ENCODE measurements around the gene ZBTB45. TPM values are rescaled to one million over a fixed set of nuclear protein-coding genes. Genes with fewer than 3 reads are reported as not detected.
A peak's percentile ranks its signal among the peaks of the same experiment; 100 is the strongest.

ZBTB45 gene
- total RNA-seq = 12.3 and 12.6 TPM in 2 replicates

DNA sequence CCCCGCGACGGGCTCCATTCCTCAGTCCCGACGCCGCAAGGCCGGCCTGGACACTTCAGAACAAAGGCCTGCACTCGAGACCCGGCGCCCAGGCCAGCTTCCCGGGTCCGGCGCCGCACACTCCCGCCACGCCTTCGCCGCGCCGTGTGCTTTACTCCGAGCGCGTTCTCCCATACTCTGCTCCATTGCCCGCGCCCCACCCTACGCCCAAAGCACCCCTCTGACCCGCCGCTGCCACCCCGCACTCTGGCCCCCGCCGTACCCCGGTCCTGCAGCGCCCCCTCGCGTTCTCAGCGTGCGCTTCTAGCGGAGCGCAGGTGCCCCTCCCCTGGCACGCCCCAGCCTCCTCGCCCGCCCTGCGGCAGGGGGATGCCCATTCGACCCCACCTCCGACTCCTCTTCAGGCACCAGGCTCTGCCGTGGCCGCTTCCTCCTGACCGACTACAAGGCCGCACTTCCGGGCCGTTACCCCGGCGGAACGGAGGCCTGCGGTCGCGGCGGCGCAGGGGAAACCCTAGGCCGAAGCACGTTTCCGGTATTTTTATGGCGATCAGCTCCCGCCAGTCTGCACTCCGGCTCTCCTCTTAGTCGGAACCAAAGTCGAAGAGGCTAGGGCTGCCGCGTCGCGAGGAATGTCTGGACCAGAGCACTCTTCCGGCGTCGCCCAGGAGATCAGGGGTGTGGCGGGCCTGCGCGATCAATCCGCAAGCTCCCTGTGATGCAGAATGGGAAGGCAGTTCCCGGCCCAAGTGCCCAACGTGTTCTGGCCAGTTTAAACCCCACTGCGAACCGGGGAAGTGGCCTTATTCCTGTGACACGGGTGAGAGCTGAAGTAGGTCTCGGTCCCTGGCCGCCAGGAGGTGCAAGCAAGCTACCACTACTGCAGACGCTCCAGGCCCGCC, at the start of gene ZBTB45:
Gene ZBTB45 (minus strand): TSS at position 456 of the 902 bp plus-strand sequence. CDS start 2,137 bp downstream, outside the sequence.

DNA sequence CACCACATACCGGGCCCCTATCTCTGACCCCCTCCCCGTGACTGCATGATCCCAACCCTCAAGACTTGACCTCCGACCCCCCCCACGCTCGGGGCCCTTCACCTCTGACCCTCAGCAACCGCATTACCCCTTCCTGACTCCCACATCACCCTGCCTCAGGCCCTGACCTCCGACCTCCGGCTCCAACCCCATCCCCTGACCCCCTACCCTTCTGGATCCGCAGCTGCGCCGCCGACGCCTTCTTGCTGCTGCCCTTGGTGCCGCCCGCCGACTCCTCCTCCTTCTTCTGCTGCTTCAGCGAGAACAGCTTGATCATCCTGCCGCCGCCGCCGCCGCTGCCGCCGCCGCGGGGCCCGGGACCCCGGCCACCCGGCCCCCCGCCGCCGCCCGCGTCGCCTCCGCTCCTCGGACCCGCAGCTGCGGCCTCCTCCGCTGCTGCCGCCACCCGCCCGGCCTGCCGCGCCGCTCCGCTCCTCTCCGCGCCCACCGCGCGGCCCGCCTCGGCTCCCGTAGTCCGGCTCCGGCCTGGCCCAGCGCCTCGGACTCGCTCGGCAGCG, 38.5 kb upstream of the ZBTB45 start, which contains the start of gene UBE2M:
Gene UBE2M (minus strand): TSS at position 546 of the 557 bp plus-strand sequence. CDS start 230 bp downstream, at position 316.

DNA sequence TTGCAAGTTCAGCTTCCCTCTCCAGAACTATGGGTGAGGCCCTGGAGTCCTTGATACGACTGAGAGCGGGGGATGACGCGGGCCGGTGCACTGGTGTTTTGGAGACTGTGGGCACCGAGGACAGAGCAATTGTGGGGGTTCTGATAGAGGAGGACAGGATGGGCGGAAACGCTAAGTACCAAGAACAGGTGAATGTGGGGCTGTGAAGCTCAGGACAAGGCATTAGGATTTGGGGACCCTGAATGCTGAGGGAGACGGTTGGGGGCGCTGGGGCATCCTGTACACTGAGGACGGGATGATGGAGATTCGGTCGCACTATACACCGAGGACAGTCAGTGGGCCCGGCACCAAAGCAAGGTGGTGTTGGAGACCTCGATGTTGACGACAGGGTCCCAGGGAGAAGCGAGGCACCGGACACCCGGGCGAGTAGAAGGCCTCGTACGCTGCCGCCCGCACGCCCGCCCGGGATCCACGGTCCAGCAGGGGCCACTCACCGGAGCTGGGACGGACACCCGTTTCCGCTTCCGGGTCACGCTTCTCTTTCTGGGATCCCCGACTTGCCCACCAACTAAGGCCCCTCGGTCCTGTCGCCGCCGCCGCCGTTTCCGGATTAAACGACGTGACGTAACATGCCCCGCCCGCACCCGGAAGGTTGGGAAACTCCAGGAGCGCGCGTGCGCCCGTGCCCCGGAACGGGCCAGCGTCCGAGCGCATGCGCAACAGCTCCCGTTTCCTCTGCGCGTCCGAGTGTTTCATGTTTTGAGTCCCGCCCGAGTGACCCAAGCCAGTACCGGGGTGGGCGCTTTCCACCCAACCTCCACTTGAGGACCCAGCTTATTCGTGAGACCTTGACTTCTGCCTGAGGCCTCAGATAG, 35.1 kb upstream of the ZBTB45 start, which contains the start of gene CHMP2A:
Gene CHMP2A (minus strand): TSS at position 612 of the 875 bp plus-strand sequence. CDS start 893 bp downstream, outside the sequence.

DNA sequence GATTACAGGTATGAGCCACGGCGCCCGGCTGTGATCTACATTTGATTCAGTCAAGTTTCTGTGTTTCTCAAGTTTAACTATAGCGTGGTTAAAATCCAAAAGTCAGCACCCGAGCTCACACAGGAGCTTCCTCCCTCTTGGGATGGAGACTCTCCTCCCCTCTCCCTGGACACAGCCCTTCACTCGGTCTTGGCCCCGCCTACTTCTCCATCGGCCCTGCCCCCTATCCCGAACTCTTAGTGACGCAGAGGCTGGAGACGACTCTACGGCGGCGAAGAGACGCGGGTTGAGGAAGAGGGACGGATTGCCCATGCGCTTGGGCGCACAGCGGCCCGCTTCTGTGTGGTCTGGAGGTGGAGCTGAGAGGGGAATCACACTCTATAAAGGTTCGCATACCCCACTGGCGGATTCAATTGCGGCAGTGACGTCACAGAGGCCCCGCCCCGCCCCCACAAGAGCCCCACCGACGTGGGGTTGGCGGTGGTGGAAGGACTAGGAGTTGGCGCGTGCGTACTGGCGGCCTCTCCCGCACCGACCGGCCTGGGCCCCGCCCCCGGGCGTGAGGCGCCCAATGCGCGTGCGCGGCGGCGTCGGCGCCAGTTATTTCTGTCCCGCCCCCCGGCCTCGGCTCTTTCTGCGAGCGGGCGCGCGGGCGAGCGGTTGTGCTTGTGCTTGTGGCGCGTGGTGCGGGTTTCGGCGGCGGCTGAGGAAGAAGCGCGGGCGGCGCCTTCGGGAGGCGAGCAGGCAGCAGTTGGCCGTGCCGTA, 24.4 kb upstream of the ZBTB45 start, which contains the start of gene TRIM28:
Gene TRIM28 (plus strand): TSS at position 239 of the 765 bp plus-strand sequence. CDS start 694 bp downstream, outside the sequence.

DNA sequence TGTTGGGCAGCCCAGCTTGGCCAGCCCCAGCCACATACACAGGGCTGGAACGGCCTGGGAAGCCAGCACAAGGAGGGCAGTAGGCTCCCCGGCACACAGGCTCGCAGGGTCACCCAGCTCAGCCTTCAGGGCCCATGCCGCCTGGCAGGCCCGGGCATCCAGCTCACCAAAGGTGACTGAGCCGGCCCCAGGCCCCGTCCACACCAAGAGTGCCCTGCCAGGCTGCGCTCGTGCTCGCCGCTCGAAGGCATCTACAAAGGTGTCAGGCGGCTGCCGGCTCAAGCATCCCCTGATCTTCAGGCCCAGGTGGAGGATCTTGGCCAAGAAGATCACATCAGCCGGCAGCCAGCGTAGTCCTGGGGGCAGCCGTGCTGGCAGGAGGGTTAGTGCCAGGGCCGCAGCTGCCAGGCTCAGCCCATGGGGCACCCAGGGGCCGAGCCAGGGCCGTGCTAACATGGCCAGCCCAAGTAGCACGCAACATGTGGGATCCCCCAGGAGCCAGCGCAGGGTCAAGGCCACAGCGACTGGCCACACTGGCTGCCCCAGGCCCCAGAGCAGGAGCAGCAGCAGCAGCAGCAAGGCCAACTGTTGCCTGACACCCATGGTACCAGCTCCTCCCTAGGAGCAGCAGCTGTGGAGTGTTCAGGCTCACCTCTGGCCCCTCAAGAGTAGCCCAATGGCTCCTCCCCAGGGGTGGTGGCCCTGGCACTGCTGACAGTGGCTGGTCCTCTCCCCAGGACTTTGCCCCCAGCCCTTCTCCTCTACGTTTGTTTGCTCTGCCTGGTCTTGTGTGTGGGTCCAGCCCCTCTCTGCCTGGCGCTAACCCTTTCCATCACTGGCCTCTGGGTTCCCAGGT, 8.0 kb downstream of the ZBTB45 start, which contains the start of gene SLC27A5:
Gene SLC27A5 (minus strand): TSS at position 640 of the 856 bp plus-strand sequence. CDS start 37 bp downstream, at position 603.

DNA sequence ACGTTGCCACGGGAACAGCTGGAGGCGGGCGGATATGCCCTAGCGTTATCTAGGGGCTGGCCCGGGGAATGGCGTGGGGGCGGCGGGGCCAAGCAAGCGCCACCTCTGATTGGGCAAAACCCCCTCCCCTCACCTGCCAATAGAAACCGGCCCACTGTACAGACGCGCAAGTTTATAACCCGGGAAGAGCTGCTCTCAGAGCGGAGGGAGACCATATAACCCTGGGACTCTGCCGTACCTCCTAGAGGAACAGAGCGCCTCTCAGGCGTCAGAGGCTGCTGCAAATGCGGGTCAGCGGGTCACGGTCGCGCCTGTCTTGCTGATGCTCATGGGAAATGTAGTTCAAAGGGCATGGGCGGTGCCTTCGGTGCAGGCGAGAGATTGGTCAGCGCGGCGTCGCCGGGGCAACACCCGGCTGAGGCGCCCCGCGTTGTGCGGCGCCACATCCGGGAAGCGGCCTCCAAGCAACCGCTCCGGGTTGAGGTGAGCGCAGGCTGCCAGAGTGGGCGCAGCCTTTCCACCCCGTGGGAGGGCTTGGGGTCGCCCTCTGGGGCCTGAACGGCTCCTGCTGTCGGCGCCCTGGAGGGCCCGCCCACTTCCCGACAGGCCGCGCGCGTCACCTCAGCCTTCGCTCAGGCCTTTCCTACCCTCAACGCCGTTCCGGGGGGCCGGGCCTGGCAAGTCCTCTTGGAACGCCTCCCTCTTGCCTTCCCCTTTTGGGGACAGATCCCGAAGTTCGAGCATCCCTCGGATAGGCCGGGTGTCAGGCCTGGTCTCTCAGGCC, 43.7 kb downstream of the ZBTB45 start, which contains the start of gene ZNF446:
Gene ZNF446 (plus strand): TSS at position 639 of the 784 bp plus-strand sequence. CDS start 867 bp downstream, outside the sequence.

GRCh38 chr19:58466760-58467589, 52.6 kb downstream of the ZBTB45 start, which contains the start of gene ZNF324:
ZNF324 (plus strand) TSS chr19:58467080; CDS start chr19:58469186, 2,106 bp downstream.

Small RNA genes within 50 kb of the gene (small RNA-seq; reads per million reads assigned to genes)
- 0.60 reads per million, percentile 36 among the genes with 10 or more reads in this experiment for gene MIR6807
- gene RN7SL525P = not detected
- gene RN7SL693P = not detected
- not detected for gene RNU6-1337P

Other genes starting within 250 kb of the ZBTB45 start
- gene ZNF8, start 240.9 kb downstream of the ZBTB45 start, total RNA-seq = 7.9 and 9.4 TPM in 2 replicates
- 33.4 and 35.5 TPM in 2 replicates for gene ERVK3-1, start 214.4 kb downstream of the ZBTB45 start, total RNA-seq
- gene ZSCAN22, start 192.8 kb downstream of the ZBTB45 start, total RNA-seq = 5.5 and 6.6 TPM in 2 replicates
- gene A1BG, start 166.3 kb downstream of the ZBTB45 start, total RNA-seq = 0.79 TPM in 1 of 2 replicates, not detected in the other
- gene ZNF497, start 157.1 kb downstream of the ZBTB45 start, total RNA-seq = 3.3 and 3.9 TPM in 2 replicates
- 4.4 and 6.3 TPM in 2 replicates for gene ZNF837, start 138.8 kb downstream of the ZBTB45 start, total RNA-seq
- gene RPS5, start 132.5 kb downstream of the ZBTB45 start, total RNA-seq = 1,650 and 1,691 TPM in 2 replicates
- 2.8 and 5.5 TPM in 2 replicates for gene RNF225, start 124.2 kb downstream of the ZBTB45 start, total RNA-seq
- gene ZNF584, start 111.2 kb downstream of the ZBTB45 start, total RNA-seq = 13.2 and 17.3 TPM in 2 replicates
- gene ZNF132, start 79.7 kb downstream of the ZBTB45 start, total RNA-seq = 12.6 and 14.6 TPM in 2 replicates
- gene ZNF324B, start 68.2 kb downstream of the ZBTB45 start, total RNA-seq = 13.3 and 14.6 TPM in 2 replicates
- 25.1 and 41.3 TPM in 2 replicates for gene ZNF324, start 52.7 kb downstream of the ZBTB45 start, total RNA-seq
- gene ZNF446, start 43.5 kb downstream of the ZBTB45 start, total RNA-seq = 15.3 and 22.0 TPM in 2 replicates
- gene SLC27A5, start 7.8 kb downstream of the ZBTB45 start, total RNA-seq = 4.4 and 6.3 TPM in 2 replicates
- gene TRIM28, start 24.3 kb upstream of the ZBTB45 start, total RNA-seq = 414 and 576 TPM in 2 replicates
- 65.1 and 108 TPM in 2 replicates for gene CHMP2A, start 35.3 kb upstream of the ZBTB45 start, total RNA-seq
- gene UBE2M, start 38.8 kb upstream of the ZBTB45 start, total RNA-seq = 40.4 and 67.5 TPM in 2 replicates
- gene MZF1, start 53.5 kb upstream of the ZBTB45 start, total RNA-seq = 31.6 and 42.0 TPM in 2 replicates

All from placental epithelial cell (primary cell).